Hepatocyte (in vitro differentiated cells): ENCODE data around the gene VPS50.

ENCODE experiments used
- CTCF ChIP-seq: fragments of 200-600 bp; sonication (generic); IDR thresholded peaks from 2 replicates; pipeline ENCODE4 v1.5.1; 2016; ENCODE audit warnings: antibody characterized with exemption, mild to moderate bottlenecking; ENCODE audit not compliant: poor library complexity
- EZH2phosphoT487 ChIP-seq: fragments of 200-600 bp; sonication (generic); IDR thresholded peaks from one replicate; pipeline ENCODE4 v1.6.1; 2018; ENCODE audit warnings: antibody characterized with exemption, mild to moderate bottlenecking, low read depth, moderate library complexity; ENCODE audit not compliant: unreplicated experiment, severe bottlenecking

- TF ChIP-seq CTCF (no peak), EZH2phosphoT487 (no peak)
These were observed 47.4 kb downstream of the VPS50 start for GRCh38 chr7:93279541-93279940.
